ENCODE results near the gene CCT6B. TPM values are rescaled to one million over a fixed set of nuclear protein-coding genes. Genes with fewer than 3 reads are reported as not detected.
A peak's percentile ranks its signal among the peaks of the same experiment; 100 is the strongest.

The CCT6B gene
- polyA plus RNA-seq, 10 donors: 1.2 to 2.6 (median 1.7) TPM

- DNase-seq: no peak
Measured at GRCh38 chr17:34886831-34887230, 74.4 kb downstream of the CCT6B start.

GRCh38 chr17:34885076-34885475, 76.2 kb downstream of the CCT6B start:
- DNase-seq: no peak

GRCh38 chr17:34884597-34884996, 76.7 kb downstream of the CCT6B start:
- no peak for DNase-seq

- no peak for DNase-seq
Measured at GRCh38 chr17:34883106-34884000, 77.9 kb downstream of the CCT6B start.

GRCh38 chr17:34879146-34879545, 82.1 kb downstream of the CCT6B start:
- DNase-seq: peak in 1 of 3 donors; percentile 25

Other genes with a start within 250 kb of the CCT6B start
- 10 to 100 TPM; 11.4 to 16.9 (median 13.1) TPM for gene ZNF830, start 80 bp upstream of the CCT6B start, polyA plus RNA-seq (ENCODE audit: insufficient read length in 10 of 10)
- 10 to 100 TPM; 15.2 to 28.5 (median 22.0) TPM for gene LIG3, start 19.1 kb upstream of the CCT6B start, polyA plus RNA-seq (ENCODE audit: insufficient read length in 10 of 10)
- 10 to 100 TPM in 2 of 10 donors, 1 to 10 TPM in 8; 6.8 to 10.4 (median 8.7) TPM for gene RFFL, start 102.2 kb upstream of the CCT6B start, polyA plus RNA-seq (ENCODE audit: insufficient read length in 10 of 10)
- 1 to 10 TPM; 4.4 to 8.4 (median 7.1) TPM for gene RAD51D, start 158.4 kb upstream of the CCT6B start, polyA plus RNA-seq (ENCODE audit: insufficient read length in 10 of 10)
- gene FNDC8, start 160.2 kb upstream of the CCT6B start, polyA plus RNA-seq (ENCODE audit: insufficient read length in 10 of 10): under 1 TPM in 6 of 10 donors, not detected in 4; 0.11 to 0.39 (median 0.21) TPM
- 10 to 100 TPM; 10.1 to 17.9 (median 14.7) TPM for gene NLE1, start 180.8 kb upstream of the CCT6B start, polyA plus RNA-seq (ENCODE audit: insufficient read length in 10 of 10)
- 100 to 1,000 TPM; 106 to 227 (median 184) TPM for gene UNC45B, start 186.4 kb upstream of the CCT6B start, polyA plus RNA-seq (ENCODE audit: insufficient read length in 10 of 10)
- under 1 TPM; 0.15 to 0.58 (median 0.29) TPM for gene SLC35G3, start 232.9 kb upstream of the CCT6B start, polyA plus RNA-seq (ENCODE audit: insufficient read length in 10 of 10)